Measurements from ENCODE around the gene ING2.
"Not testable (repeated sequence)": the region's sequence is repeated elsewhere in the genome, so short reads cannot be mapped to it uniquely, and the experiment has no call there.

Gene ING2

GRCh38 chr4:183504930-183505610 lies at the start of gene ING2:
Gene ING2 (plus strand): TSS chr4:183505058. CDS start chr4:183505196, 138 bp downstream.
- H4K20me1 ChIP-seq = peaks cover 13% of the 10 kb centered on the region; the same call in 1 of the 2 replicates
- peak within 1 kb of the TSS; percentile 87 for H3K9ac ChIP-seq
- peak within 1 kb of the TSS; percentile 86 for H3K27ac ChIP-seq
- H3K4me3 ChIP-seq = peak within 1 kb of the TSS; percentile 92
- H3K4me1 ChIP-seq = peaks cover 31% of the 10 kb centered on the region
- H3K9me3 ChIP-seq = no peaks in the 10 kb centered on the region
- peak within 1 kb of the TSS; percentile 82 for H3K4me2 ChIP-seq
- TF ChIP-seq Cebpa-rat (IDR thresholded peaks at IDR 0.05) = no peak
- H3K36me3 ChIP-seq = peaks cover under 1% of the 10 kb centered on the region; the same call in 1 of the 2 replicates
- no peaks in the 10 kb centered on the region for H3K27me3 ChIP-seq

GRCh38 chr4:183455431-183456195 lies 49.2 kb upstream of the ING2 start:
- H3K27me3 ChIP-seq = no peaks in the 10 kb centered on the region
- no peaks in the 10 kb centered on the region for H4K20me1 ChIP-seq
- H3K9me3 ChIP-seq = peaks cover 3% of the 10 kb centered on the region; the same call in 1 of the 2 replicates
- H3K4me3 ChIP-seq = peak overlapping the region; percentile 45; the same call in 1 of the 2 replicates
- peaks cover 26% of the 10 kb centered on the region for H3K36me3 ChIP-seq
- H3K27ac ChIP-seq = peak overlapping the region; percentile 82
- peak overlapping the region; percentile 86 for H3K4me2 ChIP-seq
- peak overlapping the region; percentile 59 for H3K9ac ChIP-seq
- no peak for TF ChIP-seq Cebpa-rat (IDR thresholded peaks at IDR 0.05)
- H3K4me1 ChIP-seq = peaks cover 25% of the 10 kb centered on the region

- Histone ChIP-seq H3K27ac (no peak overlapping the region), H3K4me3 (no peak overlapping the region), H4K20me1 (no peaks in the 10 kb centered on the region), H3K4me1 (peaks cover 25% of the 10 kb centered on the region), H3K36me3 (peaks cover 10% of the 10 kb centered on the region; the same call in 1 of the 2 replicates), H3K9me3 (peaks cover 3% of the 10 kb centered on the region; the same call in 1 of the 2 replicates), H3K9ac (no peak overlapping the region), H3K4me2 (no peak overlapping the region), H3K27me3 (no peaks in the 10 kb centered on the region)
- no peak for TF ChIP-seq Cebpa-rat (IDR thresholded peaks at IDR 0.05)
Observed at GRCh38 chr4:183458005-183458404, 46.9 kb upstream of the ING2 start.

GRCh38 chr4:183463903-183464619 lies 40.8 kb upstream of the ING2 start:
- not testable (repeated sequence) for H4K20me1 ChIP-seq, H3K9ac ChIP-seq, H3K27ac ChIP-seq, H3K27me3 ChIP-seq, H3K4me1 ChIP-seq, H3K4me3 ChIP-seq, H3K4me2 ChIP-seq
- H3K9me3 ChIP-seq = peaks cover 42% of the 10 kb centered on the region
- H3K36me3 ChIP-seq = peaks cover 11% of the 10 kb centered on the region; the same call in 1 of the 2 replicates

- not testable (repeated sequence) for H3K27ac ChIP-seq, H3K9ac ChIP-seq
Observed at GRCh38 chr4:183465879-183466278, 39.0 kb upstream of the ING2 start.

GRCh38 chr4:183467246-183467645 lies 37.6 kb upstream of the ING2 start:
- Histone ChIP-seq H3K4me2 (no peak overlapping the region), H3K27ac (no peak overlapping the region), H3K4me3 (no peak overlapping the region), H4K20me1 (no peaks in the 10 kb centered on the region), H3K4me1 (no peaks in the 10 kb centered on the region), H3K9me3 (peaks cover 42% of the 10 kb centered on the region), H3K36me3 (peaks cover 11% of the 10 kb centered on the region; the same call in 1 of the 2 replicates), H3K9ac (no peak overlapping the region), H3K27me3 (no peaks in the 10 kb centered on the region)
- TF ChIP-seq Cebpa-rat (IDR thresholded peaks at IDR 0.05) = no peak

More at GRCh38 chr4:183465879-183466278, 39.0 kb upstream of the ING2 start:
- H4K20me1 ChIP-seq, H3K4me3 ChIP-seq, H3K4me2 ChIP-seq, H3K4me1 ChIP-seq, H3K27me3 ChIP-seq: not testable (repeated sequence)
- peaks cover 42% of the 10 kb centered on the region for H3K9me3 ChIP-seq
- peaks cover 11% of the 10 kb centered on the region; the same call in 1 of the 2 replicates for H3K36me3 ChIP-seq

- Histone ChIP-seq H3K4me2 (no peak overlapping the region), H3K27ac (no peak overlapping the region), H3K4me3 (no peak overlapping the region), H3K36me3 (peaks cover 11% of the 10 kb centered on the region; the same call in 1 of the 2 replicates), H3K27me3 (no peaks in the 10 kb centered on the region), H3K9me3 (peaks cover 39% of the 10 kb centered on the region), H3K9ac (no peak overlapping the region), H3K4me1 (no peaks in the 10 kb centered on the region), H4K20me1 (no peaks in the 10 kb centered on the region)
- TF ChIP-seq Cebpa-rat (IDR thresholded peaks at IDR 0.05) = no peak
Observed at GRCh38 chr4:183468210-183469095, 36.4 kb upstream of the ING2 start.

GRCh38 chr4:183469285-183469684 lies 35.6 kb upstream of the ING2 start:
- H3K4me3 ChIP-seq = no peak overlapping the region
- H3K27me3 ChIP-seq = no peaks in the 10 kb centered on the region
- no peaks in the 10 kb centered on the region for H4K20me1 ChIP-seq
- no peak overlapping the region for H3K9ac ChIP-seq
- no peak overlapping the region for H3K27ac ChIP-seq
- TF ChIP-seq Cebpa-rat (IDR thresholded peaks at IDR 0.05) = no peak
- no peak overlapping the region for H3K4me2 ChIP-seq
- H3K4me1 ChIP-seq = no peaks in the 10 kb centered on the region
- peaks cover 32% of the 10 kb centered on the region for H3K9me3 ChIP-seq
- H3K36me3 ChIP-seq = peaks cover 10% of the 10 kb centered on the region; the same call in 1 of the 2 replicates

GRCh38 chr4:183469936-183470335 lies 34.9 kb upstream of the ING2 start:
- H3K4me2 ChIP-seq = no peak overlapping the region
- H3K9ac ChIP-seq = no peak overlapping the region
- peaks cover 7% of the 10 kb centered on the region; the same call in 1 of the 2 replicates for H3K36me3 ChIP-seq
- H3K9me3 ChIP-seq = peaks cover 28% of the 10 kb centered on the region
- H4K20me1 ChIP-seq = no peaks in the 10 kb centered on the region
- no peaks in the 10 kb centered on the region for H3K4me1 ChIP-seq
- H3K4me3 ChIP-seq = no peak overlapping the region
- H3K27ac ChIP-seq = no peak overlapping the region
- no peak for TF ChIP-seq Cebpa-rat (IDR thresholded peaks at IDR 0.05)
- H3K27me3 ChIP-seq = no peaks in the 10 kb centered on the region
